Stomach (tissue), 4 donors: ENCODE measurements around the gene TSHZ1.

ENCODE experiments used
- CTCF ChIP-seq, 7 experiments: fragments of 450-650 bp in 4 of 7; fragments of 200-600 bp in 3 of 7; sonication (generic) in 3 of 7; IDR thresholded peaks; one replicate each; pipeline ENCODE4 v1.5.1; 2016 to 2019; ENCODE audit warnings: antibody characterized with exemption in 7 of 7, control low read depth in 2 of 7, mild to moderate bottlenecking in 1 of 7
- POLR2AphosphoS5 ChIP-seq, 3 donors: sonication (generic); formaldehyde crosslinking; IDR thresholded peaks; one replicate each; pipeline ENCODE4 v1.6.1; 2016; ENCODE audit warnings: antibody characterized with exemption in 3 of 3

GRCh38 chr18:75248426-75249174 lies 38.0 kb downstream of the TSHZ1 start:
- TF ChIP-seq CTCF (IDR thresholded peaks at IDR 0.05): no peak
- no peak for TF ChIP-seq POLR2AphosphoS5 (IDR thresholded peaks at IDR 0.05)
